Gastrocnemius medialis (tissue), 4 donors: Measurements from ENCODE around the gene INPP5A.

Source experiments
- CTCF ChIP-seq, 5 experiments: fragments of 450-650 bp in 3 of 5; fragments of 200-600 bp in 2 of 5; sonication (generic) in 2 of 5; IDR thresholded peaks in 4 of 5; conservative IDR thresholded peaks in 1 of 5; 1 replicate in 4 of 5; 2 replicates in 1 of 5; pipeline ENCODE4 v1.5.1; 2016 to 2019; ENCODE audit warnings: antibody characterized with exemption in 5 of 5, mild to moderate bottlenecking in 3 of 5, moderate library complexity in 3 of 5
- POLR2A ChIP-seq, 2 donors: fragments of 450-650 bp; IDR thresholded peaks; one replicate each; pipeline ENCODE4 v1.6.1; 2017; ENCODE audit warnings: antibody characterized with exemption in 2 of 2, mild to moderate bottlenecking in 2 of 2, moderate library complexity in 2 of 2

- TF ChIP-seq CTCF (IDR thresholded peaks at IDR 0.05 in 4 of 5, conservative IDR thresholded peaks at IDR 0.05 in 1 of 5) = no peak
- TF ChIP-seq POLR2A (IDR thresholded peaks at IDR 0.05) = no peak
These were observed 264.5 kb downstream of the INPP5A start for GRCh38 chr10:132802048-132802447.
